Measurements from ENCODE around the gene DCPS. TPM values are rescaled to one million over a fixed set of nuclear protein-coding genes. Genes with fewer than 3 reads are reported as not detected.
A peak's percentile ranks its signal among the peaks of the same experiment; 100 is the strongest.

The DCPS gene
- total RNA-seq, 1 donor from 2014 or later, result 15.5 TPM

DNA sequence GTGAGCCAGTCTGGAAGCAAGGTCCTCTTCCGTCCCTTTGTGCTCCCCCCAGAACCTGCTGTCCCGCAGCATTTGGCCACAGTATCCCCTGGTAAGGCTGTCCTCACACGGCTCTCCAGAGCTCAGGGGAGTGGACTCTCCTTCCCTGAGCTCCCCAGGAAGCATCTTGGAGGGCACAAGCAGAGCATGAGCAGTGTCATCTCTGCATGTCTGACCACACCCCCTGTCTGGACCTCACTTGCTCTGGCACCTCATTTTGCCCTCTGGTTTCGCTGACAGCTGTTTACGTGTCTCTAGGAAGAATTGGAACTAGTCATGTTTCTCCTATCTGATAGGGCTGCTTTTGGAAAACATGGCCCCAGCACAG lies 15.5 kb downstream of the DCPS start:
- no peak for DNase-seq
- Histone ChIP-seq H3K4me1 (peaks cover 27% of the 10 kb centered on the region), H3K27ac (peak overlapping the region; percentile 80), H3K4me3 (no peak overlapping the region), H3K36me3 (no peaks in the 10 kb centered on the region), H3K9me3 (no peaks in the 10 kb centered on the region), H3K27me3 (no peaks in the 10 kb centered on the region)
- intact Hi-C loops (cut with DNase I), result no loop called here
- ATAC-seq, result peak; percentile 7
- TF ChIP-seq, protein P1, sequence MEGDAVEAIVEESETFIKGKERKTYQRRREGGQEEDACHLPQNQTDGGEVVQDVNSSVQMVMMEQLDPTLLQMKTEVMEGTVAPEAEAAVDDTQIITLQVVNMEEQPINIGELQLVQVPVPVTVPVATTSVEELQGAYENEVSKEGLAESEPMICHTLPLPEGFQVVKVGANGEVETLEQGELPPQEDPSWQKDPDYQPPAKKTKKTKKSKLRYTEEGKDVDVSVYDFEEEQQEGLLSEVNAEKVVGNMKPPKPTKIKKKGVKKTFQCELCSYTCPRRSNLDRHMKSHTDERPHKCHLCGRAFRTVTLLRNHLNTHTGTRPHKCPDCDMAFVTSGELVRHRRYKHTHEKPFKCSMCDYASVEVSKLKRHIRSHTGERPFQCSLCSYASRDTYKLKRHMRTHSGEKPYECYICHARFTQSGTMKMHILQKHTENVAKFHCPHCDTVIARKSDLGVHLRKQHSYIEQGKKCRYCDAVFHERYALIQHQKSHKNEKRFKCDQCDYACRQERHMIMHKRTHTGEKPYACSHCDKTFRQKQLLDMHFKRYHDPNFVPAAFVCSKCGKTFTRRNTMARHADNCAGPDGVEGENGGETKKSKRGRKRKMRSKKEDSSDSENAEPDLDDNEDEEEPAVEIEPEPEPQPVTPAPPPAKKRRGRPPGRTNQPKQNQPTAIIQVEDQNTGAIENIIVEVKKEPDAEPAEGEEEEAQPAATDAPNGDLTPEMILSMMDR (IDR thresholded peaks at IDR 0.05), result no peak

DNA sequence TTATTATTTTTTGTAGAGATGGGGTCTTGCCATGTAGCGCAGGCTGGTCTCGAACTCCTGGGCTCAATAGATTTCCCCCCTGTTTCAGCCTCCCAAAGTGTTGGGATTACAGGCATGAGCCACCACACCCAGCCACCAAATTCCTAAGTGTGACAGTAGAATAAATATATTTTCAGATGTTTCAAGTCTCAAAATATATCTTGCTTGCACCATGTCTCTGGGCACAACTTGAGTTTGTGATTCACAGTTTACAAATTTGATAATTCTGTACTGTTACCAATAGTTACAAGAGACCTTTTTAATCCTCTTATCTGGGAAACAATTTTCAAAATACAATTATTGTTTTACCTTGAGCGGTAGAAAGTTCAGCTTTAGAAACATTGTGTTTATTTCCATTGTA lies 19.1 kb downstream of the DCPS start:
- H3K4me1 ChIP-seq, result peaks cover 19% of the 10 kb centered on the region
- no peaks in the 10 kb centered on the region for H3K9me3 ChIP-seq
- H3K27ac ChIP-seq, result no peak overlapping the region
- intact Hi-C loops (cut with DNase I), result no loop called here
- no peaks in the 10 kb centered on the region for H3K36me3 ChIP-seq
- no peak for DNase-seq
- TF ChIP-seq, protein P1 (IDR thresholded peaks at IDR 0.05), result no peak
- no peak overlapping the region for H3K4me3 ChIP-seq
- no peaks in the 10 kb centered on the region for H3K27me3 ChIP-seq
- ATAC-seq, result no peak

DNA sequence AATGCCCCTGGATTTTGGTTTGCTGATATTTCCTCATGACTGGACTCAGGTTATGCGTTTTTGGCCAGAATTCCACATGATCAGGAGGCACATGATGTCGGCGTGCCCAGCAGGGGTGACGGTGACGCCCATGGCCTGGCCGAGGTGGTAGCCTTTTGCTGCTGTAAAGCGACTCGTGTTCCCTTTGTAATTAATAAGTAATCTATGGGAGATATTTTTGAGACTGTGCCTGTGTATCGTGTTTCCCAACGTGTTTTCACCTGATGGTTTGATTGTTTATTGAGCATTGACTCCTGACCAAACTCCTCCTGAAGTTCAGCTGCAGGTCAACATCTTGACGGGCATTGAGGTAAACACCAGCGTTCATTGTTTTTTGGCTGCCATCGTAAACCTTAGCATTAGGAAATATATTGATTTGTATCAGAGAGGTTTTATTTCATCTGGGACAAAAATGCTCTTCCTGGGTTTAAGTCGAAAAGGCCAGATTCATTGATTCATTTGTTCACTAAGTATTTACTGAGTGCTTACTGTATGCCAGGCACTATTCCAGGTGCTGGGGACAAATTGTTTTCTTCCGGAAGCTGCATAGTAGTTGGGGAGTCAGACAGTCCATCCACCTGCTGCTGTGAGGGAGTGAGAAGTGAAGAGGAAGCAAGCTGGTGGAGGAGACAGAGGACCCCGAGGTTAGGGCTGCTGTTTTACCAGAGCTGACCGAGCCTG lies 23.6 kb downstream of the DCPS start:
- Histone ChIP-seq H3K9me3 (no peaks in the 10 kb centered on the region), H3K27me3 (no peaks in the 10 kb centered on the region), H3K4me3 (no peak overlapping the region), H3K36me3 (peaks cover 11% of the 10 kb centered on the region), H3K4me1 (no peaks in the 10 kb centered on the region), H3K27ac (no peak overlapping the region)
- ATAC-seq (no peak), DNase-seq (no peak)
- intact Hi-C loops (cut with DNase I), result no loop called here
- TF ChIP-seq, protein P1 (IDR thresholded peaks at IDR 0.05), result no peak

DNA sequence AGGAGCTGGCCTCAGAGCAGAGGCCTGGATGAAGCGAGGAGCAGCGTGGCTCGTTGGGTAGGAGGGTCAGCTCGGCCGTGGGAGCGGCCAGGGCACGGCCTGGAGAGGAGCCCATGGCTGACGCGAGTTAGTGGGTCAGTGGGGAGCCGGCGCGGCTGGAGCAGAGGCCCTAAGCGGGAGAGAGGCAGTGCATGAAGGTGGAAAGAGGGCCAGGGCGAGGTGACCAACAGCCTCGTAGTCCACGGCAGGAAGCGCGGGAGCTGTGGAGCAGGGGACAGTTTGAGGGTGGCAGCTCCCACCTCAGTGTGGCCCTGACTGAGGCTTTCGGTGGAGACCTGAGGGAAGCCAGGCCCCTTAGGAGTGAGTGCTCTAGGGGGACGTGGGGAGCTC lies 24.1 kb downstream of the DCPS start:
- ATAC-seq, result peak; percentile 23
- Histone ChIP-seq H3K4me3 (no peak overlapping the region), H3K9me3 (no peaks in the 10 kb centered on the region), H3K27me3 (no peaks in the 10 kb centered on the region), H3K36me3 (peaks cover 13% of the 10 kb centered on the region), H3K4me1 (no peaks in the 10 kb centered on the region), H3K27ac (no peak overlapping the region)
- peak; percentile 53 for DNase-seq
- intact Hi-C loops (cut with DNase I), result no loop called here
- TF ChIP-seq, protein P1 (IDR thresholded peaks at IDR 0.05), result no peak

DNA sequence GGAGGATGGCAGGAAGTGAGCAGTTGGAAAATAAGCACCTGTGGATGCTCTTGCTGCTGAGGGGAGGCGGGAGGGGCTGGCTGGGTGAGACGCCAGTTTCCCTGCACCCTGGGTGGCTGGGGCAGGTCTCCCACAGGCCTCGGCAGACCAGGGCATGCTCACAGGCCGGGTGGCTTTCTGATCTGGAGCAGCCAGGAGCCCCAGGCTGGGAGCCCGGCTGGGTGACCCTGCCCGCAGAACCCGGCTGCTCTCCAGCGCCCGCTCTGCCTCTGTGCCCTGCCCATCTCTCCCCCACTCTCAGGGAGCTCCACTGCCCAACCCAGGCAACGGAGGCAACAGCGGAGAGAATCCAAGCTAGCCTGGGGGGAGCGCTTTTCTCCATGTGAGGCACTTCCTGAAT lies 24.6 kb downstream of the DCPS start:
- H3K27me3 ChIP-seq, result no peaks in the 10 kb centered on the region
- H3K4me1 ChIP-seq, result no peaks in the 10 kb centered on the region
- intact Hi-C loops (cut with DNase I), result no loop called here
- H3K9me3 ChIP-seq, result no peaks in the 10 kb centered on the region
- ATAC-seq (no peak), DNase-seq (peak; percentile 58)
- H3K36me3 ChIP-seq, result peaks cover 13% of the 10 kb centered on the region
- H3K4me3 ChIP-seq, result no peak overlapping the region
- no peak overlapping the region for H3K27ac ChIP-seq
- TF ChIP-seq, protein P1 (IDR thresholded peaks at IDR 0.05), result no peak
